ENCODE results near the gene GBF1. TPM values are rescaled to one million over a fixed set of nuclear protein-coding genes. Genes with fewer than 3 reads are reported as not detected.

The GBF1 gene
- total RNA-seq, 1 experiment from 2014 or later, result 69.8 TPM

GRCh38 chr10:102200751-102201640 lies 44.3 kb upstream of the GBF1 start:
- H3K36me3 ChIP-seq (ENCODE audit: control insufficient read depth, insufficient read depth, low read length), result no peaks in the 10 kb centered on the region
- no peaks in the 10 kb centered on the region for H3K36me3 Mint-ChIP-seq (ENCODE audit: insufficient read depth, unreplicated experiment)
- no peaks in the 10 kb centered on the region for H3K4me1 Mint-ChIP-seq (ENCODE audit: low read depth, unreplicated experiment)
- H3K27ac Mint-ChIP-seq (ENCODE audit: unreplicated experiment), result no peak overlapping the region
- DNase-seq, result no peak
- no peak for TF ChIP-seq CTCF (IDR thresholded peaks at IDR 0.05; ENCODE audit: insufficient read depth in 1 of 2, low read depth in 1 of 2, low read length in 1 of 2, severe bottlenecking in 1 of 2, unreplicated experiment in 1 of 2)
- BruUV-seq (replicated peaks), result no TSS peak
- intact Hi-C loops (cut with micrococcal nuclease; ENCODE audit: unreplicated experiment), result no loop called here
- H3K9me3 Mint-ChIP-seq (ENCODE audit: unreplicated experiment), result peaks cover 34% of the 10 kb centered on the region
- H3K4me3 Mint-ChIP-seq (ENCODE audit: unreplicated experiment), result no peak overlapping the region
- CTCF ChIA-PET, result interaction anchor here (0.9 kb wide), 1 partner anchor 32 kb away, joined by 4 read pairs; no protein-coding TSS in a partner anchor
- POLR2A ChIA-PET, result interaction anchor here (0.6 kb wide), 1 partner anchor 44 kb away, joined by 3 read pairs; the partner anchor contains the start of gene GBF1
- H3K27me3 ChIP-seq (replicated peaks; ENCODE audit: control insufficient read depth, insufficient read depth, low read length), result no peaks in the 10 kb centered on the region
- no peaks in the 10 kb centered on the region for H3K27me3 Mint-ChIP-seq (ENCODE audit: insufficient read depth, unreplicated experiment)
- H3K9me3 ChIP-seq, result peaks cover 18% of the 10 kb centered on the region; the same call in 1 of the 2 replicates
- no peak overlapping the region for H3K4me3 ChIP-seq (ENCODE audit: low read depth, low read length)
- no peaks in the 10 kb centered on the region for H3K4me1 ChIP-seq

GRCh38 chr10:102202386-102202785 lies 42.9 kb upstream of the GBF1 start:
- TF ChIP-seq CTCF (IDR thresholded peaks at IDR 0.05; ENCODE audit: insufficient read depth in 1 of 2, low read depth in 1 of 2, low read length in 1 of 2, severe bottlenecking in 1 of 2, unreplicated experiment in 1 of 2), result no peak
- no peak overlapping the region for H3K4me3 ChIP-seq (ENCODE audit: low read depth, low read length)
- no peak for DNase-seq
- H3K36me3 Mint-ChIP-seq (ENCODE audit: insufficient read depth, unreplicated experiment), result no peaks in the 10 kb centered on the region
- H3K4me3 Mint-ChIP-seq (ENCODE audit: unreplicated experiment), result no peak overlapping the region
- no TSS peak for BruUV-seq (replicated peaks)
- H3K27ac Mint-ChIP-seq (ENCODE audit: unreplicated experiment), result no peak overlapping the region
- H3K4me1 ChIP-seq, result no peaks in the 10 kb centered on the region
- ChIA-PET POLR2A (no interaction called here), CTCF (interaction anchor here (0.6 kb wide), 1 partner anchor 28 kb away, joined by 3 read pairs; no protein-coding TSS in a partner anchor)
- H3K9me3 Mint-ChIP-seq (ENCODE audit: unreplicated experiment), result peaks cover 34% of the 10 kb centered on the region
- intact Hi-C loops (cut with micrococcal nuclease; ENCODE audit: unreplicated experiment), result no loop called here
- H3K36me3 ChIP-seq (ENCODE audit: control insufficient read depth, insufficient read depth, low read length), result no peaks in the 10 kb centered on the region
- H3K4me1 Mint-ChIP-seq (ENCODE audit: low read depth, unreplicated experiment), result peaks cover 4% of the 10 kb centered on the region
- no peaks in the 10 kb centered on the region for H3K27me3 Mint-ChIP-seq (ENCODE audit: insufficient read depth, unreplicated experiment)
- H3K9me3 ChIP-seq, result peaks cover 18% of the 10 kb centered on the region; the same call in 1 of the 2 replicates
- H3K27me3 ChIP-seq (replicated peaks; ENCODE audit: control insufficient read depth, insufficient read depth, low read length), result no peaks in the 10 kb centered on the region

- no peak overlapping the region for H3K4me3 ChIP-seq (ENCODE audit: low read depth, low read length)
- DNase-seq, result no peak
- ChIA-PET POLR2A (no interaction called here), CTCF (interaction anchor here (1.2 kb wide), 1 partner anchor 39 kb away, joined by 8 read pairs; no protein-coding TSS in a partner anchor)
- no peaks in the 10 kb centered on the region for H3K27me3 Mint-ChIP-seq (ENCODE audit: insufficient read depth, unreplicated experiment)
- no peak overlapping the region for H3K27ac Mint-ChIP-seq (ENCODE audit: unreplicated experiment)
- no peaks in the 10 kb centered on the region for H3K27me3 ChIP-seq (replicated peaks; ENCODE audit: control insufficient read depth, insufficient read depth, low read length)
- peaks cover 4% of the 10 kb centered on the region for H3K4me1 Mint-ChIP-seq (ENCODE audit: low read depth, unreplicated experiment)
- H3K9me3 ChIP-seq, result no peaks in the 10 kb centered on the region; the same call in 1 of the 2 replicates
- BruUV-seq (replicated peaks), result no TSS peak
- no peaks in the 10 kb centered on the region for H3K36me3 ChIP-seq (ENCODE audit: control insufficient read depth, insufficient read depth, low read length)
- H3K9me3 Mint-ChIP-seq (ENCODE audit: unreplicated experiment), result peaks cover 4% of the 10 kb centered on the region
- H3K4me3 Mint-ChIP-seq (ENCODE audit: unreplicated experiment), result no peak overlapping the region
- no peak for TF ChIP-seq CTCF (IDR thresholded peaks at IDR 0.05; ENCODE audit: insufficient read depth in 1 of 2, low read depth in 1 of 2, low read length in 1 of 2, severe bottlenecking in 1 of 2, unreplicated experiment in 1 of 2)
- intact Hi-C loops (cut with micrococcal nuclease; ENCODE audit: unreplicated experiment), result no loop called here
- H3K4me1 ChIP-seq, result no peaks in the 10 kb centered on the region
- H3K36me3 Mint-ChIP-seq (ENCODE audit: insufficient read depth, unreplicated experiment), result no peaks in the 10 kb centered on the region
Observed at GRCh38 chr10:102208311-102209035, 36.9 kb upstream of the GBF1 start.
